HCT116 (cell line): ENCODE data around the gene CBX7. TPM values are rescaled to one million over a fixed set of nuclear protein-coding genes. Genes with fewer than 3 reads are reported as not detected.

ENCODE experiments used
- ATAC-seq: fragments of 200-7000 bp; cut with Tn5 transposase; 2 replicates; pipeline ENCODE4 v1.9.1; 2020; ENCODE audit warnings: mild to moderate bottlenecking, moderate library complexity
- BruUV-seq: library from RNA; stranded (reverse); fragments of 400-500 nt; replicated peaks from 2 replicates; lab custom pipeline; 2021; lab: Mats Ljungman, UMichigan
- CTCF ChIA-PET: fragments of 300-600 bp; sonication (Branson Sonifier 250); formaldehyde crosslinking; loops from one replicate; lab custom pipeline; 2021; ENCODE audit warnings: antibody characterized with exemption; lab: Charles Lee
- POLR2A ChIA-PET: fragments of 300-600, 350-600 bp; sonication (Branson Sonifier 250); formaldehyde crosslinking; loops from one replicate; lab custom pipeline; 2021; ENCODE audit warnings: antibody characterized with exemption; lab: Charles Lee
- RAD21 ChIA-PET, 2 experiments: fragments of 300-600 bp; sonication (Branson Sonifier 250); formaldehyde crosslinking; loops; one replicate each; lab custom pipeline; 2023; ENCODE audit warnings: low total read pairs in 2 of 2; ENCODE audit not compliant: uncharacterized antibody in 2 of 2, unreplicated experiment in 2 of 2, low non-redundant PET in 1 of 2; lab: Charles Lee
- DNase-seq: peaks from one replicate; pipeline ENCODE4 v3.0.0-alpha.2; 2010; ENCODE audit warnings: low read depth, low spot score
- H2AFZ ChIP-seq: fragments of 200-600 bp; shearing (Covaris generic), sonication (generic); 2 replicates; pipeline ENCODE4 v1.6.1; 2017; ENCODE audit warnings: low read depth, mixed run types, mixed read lengths, antibody characterized with exemption, low read length; ENCODE audit not compliant: poor library complexity, severe bottlenecking
- H3K27ac ChIP-seq: 2 replicates; pipeline ENCODE4 v1.5.1; 2012; ENCODE audit warnings: low read depth, low read length
- H3K27me3 ChIP-seq: fragments of 200-600 bp; sonication (generic); 2 replicates; pipeline ENCODE4 v1.6.1; 2016; ENCODE audit warnings: mixed run types, low read length, mixed read lengths; ENCODE audit not compliant: insufficient read depth
- H3K36me3 ChIP-seq, 2 experiments: fragments of 200-500 bp in 1 of 2; fragments of 200-600 bp in 1 of 2; sonication (Bioruptor generic) in 1 of 2; sonication (generic) in 1 of 2; 2 replicates each; pipeline versions ENCODE4 v1.5.1 to v1.6.1; 2014 to 2016; ENCODE audit warnings: low read length in 2 of 2, inconsistent platforms in 1 of 2, mixed read lengths in 1 of 2, mixed run types in 1 of 2; ENCODE audit not compliant: insufficient read depth in 2 of 2, control insufficient read depth in 1 of 2
- H3K4me1 ChIP-seq, 2 experiments: fragments of 200-600 bp in 1 of 2; sonication (generic) in 1 of 2; 2 replicates each; pipeline versions ENCODE4 v1.5.1 to v1.6.1; 2012 to 2017; ENCODE audit warnings: low read length in 2 of 2, inconsistent platforms in 1 of 2, mild to moderate bottlenecking in 1 of 2, mixed read lengths in 1 of 2, mixed run types in 1 of 2, moderate library complexity in 1 of 2; ENCODE audit not compliant: insufficient read depth in 2 of 2, control insufficient read depth in 1 of 2
- H3K4me2 ChIP-seq: fragments of 200-600 bp; sonication (generic); 2 replicates; pipeline ENCODE4 v1.6.1; 2017; ENCODE audit warnings: mixed run types, low read length, mixed read lengths
- H3K4me3 ChIP-seq, 2 experiments: fragments of 200-600 bp in 1 of 2; sonication (generic) in 1 of 2; replicated peaks in 1 of 2; 2 replicates each; pipeline ENCODE4 v1.5.1; 2011 to 2016; ENCODE audit warnings: low read length in 2 of 2, control low read depth in 1 of 2, low read depth in 1 of 2, mild to moderate bottlenecking in 1 of 2, mixed read lengths in 1 of 2, mixed run types in 1 of 2
- H3K79me2 ChIP-seq: fragments of 200-600 bp; sonication (generic); 2 replicates; pipeline ENCODE4 v1.6.1; 2017; ENCODE audit warnings: mild to moderate bottlenecking, mixed run types, low read length, moderate library complexity, mixed read lengths; ENCODE audit not compliant: insufficient read depth
- H3K9ac ChIP-seq: fragments of 200-600 bp; sonication (generic); 2 replicates; pipeline ENCODE4 v1.6.1; 2016; ENCODE audit warnings: low read length, mixed read lengths
- H3K9me2 ChIP-seq: fragments of 200-600 bp; sonication (generic), shearing (Covaris generic); 2 replicates; pipeline ENCODE4 v1.6.1; 2017; ENCODE audit warnings: mixed run types, mild to moderate bottlenecking, moderate library complexity; ENCODE audit not compliant: insufficient read depth
- H3K9me3 ChIP-seq, 2 experiments: fragments of 200-500 bp in 1 of 2; fragments of 200-600 bp in 1 of 2; sonication (Bioruptor generic) in 1 of 2; sonication (generic) in 1 of 2; 2 replicates each; pipeline ENCODE4 v1.6.1; 2014 to 2017; ENCODE audit warnings: low read length in 2 of 2, mixed read lengths in 2 of 2, inconsistent platforms in 1 of 2, low read depth in 1 of 2, mild to moderate bottlenecking in 1 of 2, mixed run types in 1 of 2, moderate library complexity in 1 of 2; ENCODE audit not compliant: control insufficient read depth in 1 of 2, insufficient read depth in 1 of 2
- H4K20me1 ChIP-seq: fragments of 200-600 bp; sonication (generic), shearing (Covaris generic); 2 replicates; pipeline ENCODE4 v1.6.1; 2017; ENCODE audit warnings: mixed run types, mild to moderate bottlenecking, moderate library complexity; ENCODE audit not compliant: insufficient read depth
- CEBPB ChIP-seq: IDR thresholded peaks from 2 replicates; pipeline ENCODE4 v1.6.1; 2012; ENCODE audit warnings: low read depth
- EZH2 ChIP-seq: fragments of 200-600 bp; sonication (generic); IDR thresholded peaks from 2 replicates; pipeline ENCODE4 v1.6.1; 2017; ENCODE audit warnings: antibody characterized with exemption, mixed run types
- JUND ChIP-seq: IDR thresholded peaks from 2 replicates; pipeline ENCODE4 v1.6.1; 2012
- POLR2A ChIP-seq: IDR thresholded peaks from 2 replicates; pipeline ENCODE4 v1.7.0; 2011; ENCODE audit warnings: borderline replicate concordance; ENCODE audit not compliant: insufficient read depth, insufficient read length; ENCODE audit errors: extremely low read depth
- SIN3A ChIP-seq: IDR thresholded peaks from 2 replicates; pipeline ENCODE4 v1.6.1; 2012; ENCODE audit warnings: low read depth
- SP1 ChIP-seq: IDR thresholded peaks from 2 replicates; pipeline ENCODE4 v1.6.1; 2012; ENCODE audit warnings: low read depth
- TCF7L2 ChIP-seq: IDR thresholded peaks from 2 replicates; pipeline ENCODE4 v1.7.0; 2011; ENCODE audit warnings: borderline replicate concordance, inconsistent platforms; ENCODE audit not compliant: insufficient read depth, insufficient read length; ENCODE audit errors: extremely low read depth
- YY1 ChIP-seq: IDR thresholded peaks from 2 replicates; pipeline ENCODE4 v1.6.1; 2011; ENCODE audit warnings: low read length, low read depth, moderate library complexity, mild to moderate bottlenecking; ENCODE audit not compliant: insufficient replicate concordance; ENCODE audit errors: extremely low read depth
- intact Hi-C: fragments of 100-400 bp; cut with micrococcal nuclease; formaldehyde crosslinking; loops from 2 replicates; pipeline ENCODE4 v1.10.0; 2022
- total RNA-seq: library from RNA; stranded (reverse); gene quantifications from one replicate; pipeline ENCODE4 v1.2.1, GENCODE V29; 2021; ENCODE audit not compliant: unreplicated experiment
- TF ChIP-seq, protein P1 (sequence below): IDR thresholded peaks from 2 replicates; pipeline ENCODE4 v1.6.1; 2012; ENCODE audit warnings: low read depth
- TF ChIP-seq, protein P2 (sequence below): IDR thresholded peaks from 2 replicates; pipeline ENCODE4 v1.6.1; 2012
- TF ChIP-seq, protein P3 (sequence below), 3 experiments: fragments of 200-600 bp in 1 of 3; sonication (generic) in 1 of 3; IDR thresholded peaks in 2 of 3; conservative IDR thresholded peaks in 1 of 3; 2 replicates each; pipeline ENCODE4 v1.5.1; 2012 to 2017; ENCODE audit warnings: low read depth in 2 of 3, low read length in 2 of 3, antibody characterized with exemption in 1 of 3, borderline replicate concordance in 1 of 3, control low read depth in 1 of 3, mild to moderate bottlenecking in 1 of 3, mixed read lengths in 1 of 3, mixed run types in 1 of 3, moderate library complexity in 1 of 3; ENCODE audit not compliant: insufficient read depth in 1 of 3
- TF ChIP-seq, protein P4 (sequence below): IDR thresholded peaks from 2 replicates; pipeline ENCODE4 v1.6.1; 2012
- TF ChIP-seq, protein P5 (sequence below): IDR thresholded peaks from 2 replicates; pipeline ENCODE4 v1.6.1; 2011; ENCODE audit warnings: mild to moderate bottlenecking, low read length, moderate library complexity; ENCODE audit not compliant: insufficient replicate concordance; ENCODE audit errors: extremely low read depth

Gene CBX7
- total RNA-seq, 1 experiment from 2014 or later, result 20.1 TPM

DNA sequence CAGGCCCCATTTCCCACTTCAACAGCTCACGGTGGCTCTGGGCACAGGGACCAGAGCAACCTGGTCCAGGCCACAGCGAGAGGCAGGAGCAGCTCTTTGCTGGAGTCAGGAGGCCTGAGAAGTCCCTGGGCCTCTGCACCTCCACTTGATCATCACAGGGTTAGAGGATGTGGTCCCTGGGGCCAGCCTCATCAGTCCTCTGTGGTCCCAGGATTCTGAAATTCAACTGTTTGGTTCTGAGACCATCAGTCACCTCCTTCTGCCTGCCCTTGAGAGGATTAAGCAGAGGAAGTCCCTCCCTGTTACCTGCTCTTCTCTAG lies 24.9 kb upstream of the CBX7 start:
- no peak overlapping the region for H3K27ac ChIP-seq
- intact Hi-C loops, result no loop called here
- POLR2A ChIA-PET, result no interaction called here

More for the DNA sequence above, 24.9 kb upstream of the CBX7 start:
- DNase-seq, result no peak
- no peak for ATAC-seq
- ChIA-PET RAD21 (no interaction called here), CTCF (no interaction called here)
- H3K4me1 ChIP-seq, result peaks cover 33 to 67% of the 10 kb centered on the region in 2 experiments
- BruUV-seq, result no TSS peak
- TF ChIP-seq, protein P1, sequence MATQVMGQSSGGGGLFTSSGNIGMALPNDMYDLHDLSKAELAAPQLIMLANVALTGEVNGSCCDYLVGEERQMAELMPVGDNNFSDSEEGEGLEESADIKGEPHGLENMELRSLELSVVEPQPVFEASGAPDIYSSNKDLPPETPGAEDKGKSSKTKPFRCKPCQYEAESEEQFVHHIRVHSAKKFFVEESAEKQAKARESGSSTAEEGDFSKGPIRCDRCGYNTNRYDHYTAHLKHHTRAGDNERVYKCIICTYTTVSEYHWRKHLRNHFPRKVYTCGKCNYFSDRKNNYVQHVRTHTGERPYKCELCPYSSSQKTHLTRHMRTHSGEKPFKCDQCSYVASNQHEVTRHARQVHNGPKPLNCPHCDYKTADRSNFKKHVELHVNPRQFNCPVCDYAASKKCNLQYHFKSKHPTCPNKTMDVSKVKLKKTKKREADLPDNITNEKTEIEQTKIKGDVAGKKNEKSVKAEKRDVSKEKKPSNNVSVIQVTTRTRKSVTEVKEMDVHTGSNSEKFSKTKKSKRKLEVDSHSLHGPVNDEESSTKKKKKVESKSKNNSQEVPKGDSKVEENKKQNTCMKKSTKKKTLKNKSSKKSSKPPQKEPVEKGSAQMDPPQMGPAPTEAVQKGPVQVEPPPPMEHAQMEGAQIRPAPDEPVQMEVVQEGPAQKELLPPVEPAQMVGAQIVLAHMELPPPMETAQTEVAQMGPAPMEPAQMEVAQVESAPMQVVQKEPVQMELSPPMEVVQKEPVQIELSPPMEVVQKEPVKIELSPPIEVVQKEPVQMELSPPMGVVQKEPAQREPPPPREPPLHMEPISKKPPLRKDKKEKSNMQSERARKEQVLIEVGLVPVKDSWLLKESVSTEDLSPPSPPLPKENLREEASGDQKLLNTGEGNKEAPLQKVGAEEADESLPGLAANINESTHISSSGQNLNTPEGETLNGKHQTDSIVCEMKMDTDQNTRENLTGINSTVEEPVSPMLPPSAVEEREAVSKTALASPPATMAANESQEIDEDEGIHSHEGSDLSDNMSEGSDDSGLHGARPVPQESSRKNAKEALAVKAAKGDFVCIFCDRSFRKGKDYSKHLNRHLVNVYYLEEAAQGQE, result no peak
- TF ChIP-seq YY1 (no peak), POLR2A (no peak), CEBPB (no peak), JUND (no peak), SP1 (no peak), EZH2 (no peak), TCF7L2 (no peak), SIN3A (no peak)
- TF ChIP-seq, protein P2, sequence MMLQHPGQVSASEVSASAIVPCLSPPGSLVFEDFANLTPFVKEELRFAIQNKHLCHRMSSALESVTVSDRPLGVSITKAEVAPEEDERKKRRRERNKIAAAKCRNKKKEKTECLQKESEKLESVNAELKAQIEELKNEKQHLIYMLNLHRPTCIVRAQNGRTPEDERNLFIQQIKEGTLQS, result no peak
- TF ChIP-seq, protein P3, sequence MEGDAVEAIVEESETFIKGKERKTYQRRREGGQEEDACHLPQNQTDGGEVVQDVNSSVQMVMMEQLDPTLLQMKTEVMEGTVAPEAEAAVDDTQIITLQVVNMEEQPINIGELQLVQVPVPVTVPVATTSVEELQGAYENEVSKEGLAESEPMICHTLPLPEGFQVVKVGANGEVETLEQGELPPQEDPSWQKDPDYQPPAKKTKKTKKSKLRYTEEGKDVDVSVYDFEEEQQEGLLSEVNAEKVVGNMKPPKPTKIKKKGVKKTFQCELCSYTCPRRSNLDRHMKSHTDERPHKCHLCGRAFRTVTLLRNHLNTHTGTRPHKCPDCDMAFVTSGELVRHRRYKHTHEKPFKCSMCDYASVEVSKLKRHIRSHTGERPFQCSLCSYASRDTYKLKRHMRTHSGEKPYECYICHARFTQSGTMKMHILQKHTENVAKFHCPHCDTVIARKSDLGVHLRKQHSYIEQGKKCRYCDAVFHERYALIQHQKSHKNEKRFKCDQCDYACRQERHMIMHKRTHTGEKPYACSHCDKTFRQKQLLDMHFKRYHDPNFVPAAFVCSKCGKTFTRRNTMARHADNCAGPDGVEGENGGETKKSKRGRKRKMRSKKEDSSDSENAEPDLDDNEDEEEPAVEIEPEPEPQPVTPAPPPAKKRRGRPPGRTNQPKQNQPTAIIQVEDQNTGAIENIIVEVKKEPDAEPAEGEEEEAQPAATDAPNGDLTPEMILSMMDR (IDR thresholded peaks at IDR 0.05 in 2 of 3, conservative IDR thresholded peaks at IDR 0.05 in 1 of 3; ENCODE audit: borderline replicate concordance in 1 of 3, insufficient read depth in 1 of 3, low read depth in 2 of 3, low read length in 2 of 3), result no peak
- TF ChIP-seq, protein P4, sequence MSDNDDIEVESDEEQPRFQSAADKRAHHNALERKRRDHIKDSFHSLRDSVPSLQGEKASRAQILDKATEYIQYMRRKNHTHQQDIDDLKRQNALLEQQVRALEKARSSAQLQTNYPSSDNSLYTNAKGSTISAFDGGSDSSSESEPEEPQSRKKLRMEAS, result no peak
- TF ChIP-seq, protein P5, sequence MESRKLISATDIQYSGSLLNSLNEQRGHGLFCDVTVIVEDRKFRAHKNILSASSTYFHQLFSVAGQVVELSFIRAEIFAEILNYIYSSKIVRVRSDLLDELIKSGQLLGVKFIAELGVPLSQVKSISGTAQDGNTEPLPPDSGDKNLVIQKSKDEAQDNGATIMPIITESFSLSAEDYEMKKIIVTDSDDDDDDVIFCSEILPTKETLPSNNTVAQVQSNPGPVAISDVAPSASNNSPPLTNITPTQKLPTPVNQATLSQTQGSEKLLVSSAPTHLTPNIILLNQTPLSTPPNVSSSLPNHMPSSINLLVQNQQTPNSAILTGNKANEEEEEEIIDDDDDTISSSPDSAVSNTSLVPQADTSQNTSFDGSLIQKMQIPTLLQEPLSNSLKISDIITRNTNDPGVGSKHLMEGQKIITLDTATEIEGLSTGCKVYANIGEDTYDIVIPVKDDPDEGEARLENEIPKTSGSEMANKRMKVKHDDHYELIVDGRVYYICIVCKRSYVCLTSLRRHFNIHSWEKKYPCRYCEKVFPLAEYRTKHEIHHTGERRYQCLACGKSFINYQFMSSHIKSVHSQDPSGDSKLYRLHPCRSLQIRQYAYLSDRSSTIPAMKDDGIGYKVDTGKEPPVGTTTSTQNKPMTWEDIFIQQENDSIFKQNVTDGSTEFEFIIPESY, result no peak
- H3K9me2 ChIP-seq, result no peaks in the 10 kb centered on the region
- H3K9ac ChIP-seq, result no peak overlapping the region
- H3K79me2 ChIP-seq, result no peaks in the 10 kb centered on the region
- no peak overlapping the region for H3K4me3 ChIP-seq
- no peaks in the 10 kb centered on the region for H4K20me1 ChIP-seq
- no peaks in the 10 kb centered on the region for H3K27me3 ChIP-seq
- peaks cover 0 to 9% of the 10 kb centered on the region in 2 experiments; a peak in 1 of 4 replicates for H3K9me3 ChIP-seq
- no peak overlapping the region for H2AFZ ChIP-seq
- H3K36me3 ChIP-seq, result no peaks in the 10 kb centered on the region
- no peak overlapping the region for H3K4me2 ChIP-seq
